Dendritic cell treated with granulocyte-macrophage colony-stimulating factor and Interleukin-4, amounts not matched to agents 40 ng/mL and 50 ng/mL, for 4 days (primary cell): ENCODE data around the gene PRDX1.
"Not testable (repeated sequence)": the region's sequence is repeated elsewhere in the genome, so short reads cannot be mapped to it uniquely, and the experiment has no call there.

Experiments used
- H3K27ac Mint-ChIP-seq: one replicate; pipeline ENCODE4 v1.8.0; 2022; ENCODE audit warnings: mild to moderate bottlenecking, mixed read lengths
- H3K27me3 Mint-ChIP-seq: one replicate; pipeline ENCODE4 v1.8.0; 2022; ENCODE audit warnings: mild to moderate bottlenecking, mixed read lengths
- H3K36me3 Mint-ChIP-seq: one replicate; pipeline ENCODE4 v1.8.0; 2022; ENCODE audit warnings: low read depth, mixed read lengths
- H3K4me1 Mint-ChIP-seq: one replicate; pipeline ENCODE4 v1.8.0; 2022; ENCODE audit warnings: low read depth, mixed read lengths
- H3K4me3 Mint-ChIP-seq: one replicate; pipeline ENCODE4 v1.8.0; 2022; ENCODE audit warnings: mild to moderate bottlenecking, moderate library complexity, mixed read lengths
- H3K9me3 Mint-ChIP-seq: one replicate; pipeline ENCODE4 v1.8.0; 2022; ENCODE audit warnings: mixed read lengths
- intact Hi-C: fragments of 100-400 bp; cut with micrococcal nuclease; formaldehyde crosslinking; loops from one replicate; pipeline ENCODE4 v1.15.0; 2022

PRDX1 gene

GRCh38 chr1:45503462-45504360 is 18.0 kb downstream of the PRDX1 start:
- Mint-ChIP-seq H3K9me3 (no peaks in the 10 kb centered on the region), H3K27me3 (no peaks in the 10 kb centered on the region), H3K27ac (no peak overlapping the region), H3K36me3 (peaks cover 12% of the 10 kb centered on the region), H3K4me3 (no peak overlapping the region), H3K4me1 (peaks cover 24% of the 10 kb centered on the region)
- intact Hi-C loops: loop anchor here (5.0 kb wide), 1 partner anchor 161 kb away; the partner anchor contains the start of genes MUTYH and TOE1

- Mint-ChIP-seq H3K9me3 (no peaks in the 10 kb centered on the region), H3K4me1 (peaks cover 25% of the 10 kb centered on the region), H3K4me3 (no peak overlapping the region), H3K27ac (no peak overlapping the region), H3K36me3 (no peaks in the 10 kb centered on the region), H3K27me3 (no peaks in the 10 kb centered on the region)
- intact Hi-C loops: loop anchor here (5.0 kb wide), 1 partner anchor 159 kb away; the partner anchor contains the start of genes MUTYH and TOE1
These were observed 20.2 kb downstream of the PRDX1 start for GRCh38 chr1:45501505-45501859.

GRCh38 chr1:45499415-45499769 is 22.3 kb downstream of the PRDX1 start:
- H3K27me3 Mint-ChIP-seq: no peaks in the 10 kb centered on the region
- H3K4me1 Mint-ChIP-seq: peaks cover 30% of the 10 kb centered on the region
- H3K4me3 Mint-ChIP-seq: peak overlapping the region; percentile 83
- intact Hi-C loops: no loop called here
- peaks cover 3% of the 10 kb centered on the region for H3K36me3 Mint-ChIP-seq
- H3K9me3 Mint-ChIP-seq: no peaks in the 10 kb centered on the region
- peak overlapping the region; percentile 80 for H3K27ac Mint-ChIP-seq

GRCh38 chr1:45498279-45498678 is 23.4 kb downstream of the PRDX1 start:
- Mint-ChIP-seq H3K4me1 (peaks cover 30% of the 10 kb centered on the region), H3K4me3 (no peak overlapping the region), H3K36me3 (peaks cover 7% of the 10 kb centered on the region), H3K27me3 (no peaks in the 10 kb centered on the region), H3K9me3 (no peaks in the 10 kb centered on the region), H3K27ac (no peak overlapping the region)
- intact Hi-C loops: no loop called here

GRCh38 chr1:45493116-45493697 is 28.5 kb downstream of the PRDX1 start:
- no peak overlapping the region for H3K27ac Mint-ChIP-seq
- peaks cover 5% of the 10 kb centered on the region for H3K4me1 Mint-ChIP-seq
- H3K4me3 Mint-ChIP-seq: no peak overlapping the region
- H3K9me3 Mint-ChIP-seq: no peaks in the 10 kb centered on the region
- H3K36me3 Mint-ChIP-seq: peaks cover 7% of the 10 kb centered on the region
- peaks cover 5% of the 10 kb centered on the region for H3K27me3 Mint-ChIP-seq
- intact Hi-C loops: loop anchor here (1.0 to 5.0 kb wide), 3 partner anchors 134 to 481 kb away; partner anchors contain the start of genes HECTD3 and UROD

- peaks cover 7% of the 10 kb centered on the region for H3K36me3 Mint-ChIP-seq
- intact Hi-C loops: loop anchor here (1.0 to 5.0 kb wide), 3 partner anchors 133 to 480 kb away; partner anchors contain the start of genes HECTD3 and UROD
- no peaks in the 10 kb centered on the region for H3K9me3 Mint-ChIP-seq
- peaks cover 5% of the 10 kb centered on the region for H3K27me3 Mint-ChIP-seq
- peaks cover 5% of the 10 kb centered on the region for H3K4me1 Mint-ChIP-seq
- H3K27ac Mint-ChIP-seq: no peak overlapping the region
- no peak overlapping the region for H3K4me3 Mint-ChIP-seq
These were observed 29.0 kb downstream of the PRDX1 start for GRCh38 chr1:45492691-45493090.

GRCh38 chr1:45491487-45492260 is 30.0 kb downstream of the PRDX1 start:
- H3K9me3 Mint-ChIP-seq: no peaks in the 10 kb centered on the region
- intact Hi-C loops: loop anchor here (5.0 kb wide), 2 partner anchors 189 to 479 kb away; partner anchors contain the start of genes HECTD3 and UROD
- H3K36me3 Mint-ChIP-seq: peaks cover 7% of the 10 kb centered on the region
- no peak overlapping the region for H3K4me3 Mint-ChIP-seq
- H3K27me3 Mint-ChIP-seq: peaks cover 5% of the 10 kb centered on the region
- peaks cover 5% of the 10 kb centered on the region for H3K4me1 Mint-ChIP-seq
- H3K27ac Mint-ChIP-seq: no peak overlapping the region

- H3K4me1 Mint-ChIP-seq: peaks cover 5% of the 10 kb centered on the region
- peaks cover 5% of the 10 kb centered on the region for H3K27me3 Mint-ChIP-seq
- H3K9me3 Mint-ChIP-seq: no peaks in the 10 kb centered on the region
- H3K27ac Mint-ChIP-seq: no peak within 1 kb of the TSS
- intact Hi-C loops: loop anchor here (5.0 kb wide), 2 partner anchors 189 to 479 kb away; partner anchors contain the start of genes HECTD3 and UROD
- H3K36me3 Mint-ChIP-seq: peaks cover 7% of the 10 kb centered on the region
- H3K4me3 Mint-ChIP-seq: no peak within 1 kb of the TSS
These were observed 30.8 kb downstream of the PRDX1 start, which contains the start of gene TESK2 for GRCh38 chr1:45490626-45491486. TSS of gene TESK2 (minus strand) at chr1:45491163. CDS start at chr1:45457785, 33,378 bp downstream.

- Mint-ChIP-seq H3K4me3 (no peak overlapping the region), H3K4me1 (peaks cover 3% of the 10 kb centered on the region), H3K9me3 (no peaks in the 10 kb centered on the region), H3K27ac (no peak overlapping the region), H3K27me3 (peaks cover 5% of the 10 kb centered on the region), H3K36me3 (peaks cover 7% of the 10 kb centered on the region)
- intact Hi-C loops: loop anchor here (5.0 kb wide), 2 partner anchors 188 to 478 kb away; partner anchors contain the start of genes HECTD3 and UROD
These were observed 31.5 kb downstream of the PRDX1 start for GRCh38 chr1:45490121-45490625.

- intact Hi-C loops, H3K4me3 Mint-ChIP-seq, H3K4me1 Mint-ChIP-seq, H3K27ac Mint-ChIP-seq, H3K9me3 Mint-ChIP-seq, H3K27me3 Mint-ChIP-seq, H3K36me3 Mint-ChIP-seq: not testable (repeated sequence)
These were observed 32.3 kb downstream of the PRDX1 start for GRCh38 chr1:45489379-45489778.

GRCh38 chr1:45488666-45489377 is 32.9 kb downstream of the PRDX1 start:
- intact Hi-C loops: no loop called here
- Mint-ChIP-seq H3K27ac (no peak overlapping the region), H3K36me3 (no peaks in the 10 kb centered on the region), H3K27me3 (peaks cover 5% of the 10 kb centered on the region), H3K9me3 (no peaks in the 10 kb centered on the region), H3K4me1 (no peaks in the 10 kb centered on the region), H3K4me3 (no peak overlapping the region)

GRCh38 chr1:45485949-45486348 is 35.7 kb downstream of the PRDX1 start:
- no peak overlapping the region for H3K27ac Mint-ChIP-seq
- intact Hi-C loops: no loop called here
- peaks cover 6% of the 10 kb centered on the region for H3K4me1 Mint-ChIP-seq
- H3K27me3 Mint-ChIP-seq: peaks cover 5% of the 10 kb centered on the region
- H3K4me3 Mint-ChIP-seq: no peak overlapping the region
- no peaks in the 10 kb centered on the region for H3K9me3 Mint-ChIP-seq
- H3K36me3 Mint-ChIP-seq: no peaks in the 10 kb centered on the region
